Measurements from ENCODE around the gene TLDC2.
"Not testable (repeated sequence)": the region's sequence is repeated elsewhere in the genome, so short reads cannot be mapped to it uniquely, and the experiment has no call there.

TLDC2 gene

GRCh38 chr20:36839150-36839549 is 36.8 kb upstream of the TLDC2 start:
- no peak overlapping the region for H3K9ac ChIP-seq (ENCODE audit: low read depth, low read length)
- no peak overlapping the region for H3K4me3 ChIP-seq (ENCODE audit: low read length)
- no peaks in the 10 kb centered on the region for H3K27me3 ChIP-seq (ENCODE audit: insufficient read depth, low read length)
- H3K9me3 ChIP-seq (ENCODE audit: insufficient read depth, low read depth, low read length) = no peaks in the 10 kb centered on the region
- no peak overlapping the region for H3K27ac ChIP-seq (ENCODE audit: low read length)
- H3K4me1 ChIP-seq (ENCODE audit: insufficient read depth, low read length) = peaks cover 7% of the 10 kb centered on the region
- peaks cover 16% of the 10 kb centered on the region; the same call in 1 of the 2 replicates for H3K36me3 ChIP-seq (ENCODE audit: insufficient read depth, low read depth, low read length)

- not testable (repeated sequence) for H3K4me1 ChIP-seq (ENCODE audit: insufficient read depth, low read length); H3K9me3 ChIP-seq (ENCODE audit: insufficient read depth, low read depth, low read length); H3K4me3 ChIP-seq (ENCODE audit: low read length); H3K27me3 ChIP-seq (ENCODE audit: insufficient read depth, low read length); H3K9ac ChIP-seq (ENCODE audit: low read depth, low read length); H3K27ac ChIP-seq (ENCODE audit: low read length)
- H3K36me3 ChIP-seq (ENCODE audit: insufficient read depth, low read depth, low read length) = peaks cover 13% of the 10 kb centered on the region; the same call in 1 of the 2 replicates
Measured at GRCh38 chr20:36841030-36841429, 34.9 kb upstream of the TLDC2 start.

DNA sequence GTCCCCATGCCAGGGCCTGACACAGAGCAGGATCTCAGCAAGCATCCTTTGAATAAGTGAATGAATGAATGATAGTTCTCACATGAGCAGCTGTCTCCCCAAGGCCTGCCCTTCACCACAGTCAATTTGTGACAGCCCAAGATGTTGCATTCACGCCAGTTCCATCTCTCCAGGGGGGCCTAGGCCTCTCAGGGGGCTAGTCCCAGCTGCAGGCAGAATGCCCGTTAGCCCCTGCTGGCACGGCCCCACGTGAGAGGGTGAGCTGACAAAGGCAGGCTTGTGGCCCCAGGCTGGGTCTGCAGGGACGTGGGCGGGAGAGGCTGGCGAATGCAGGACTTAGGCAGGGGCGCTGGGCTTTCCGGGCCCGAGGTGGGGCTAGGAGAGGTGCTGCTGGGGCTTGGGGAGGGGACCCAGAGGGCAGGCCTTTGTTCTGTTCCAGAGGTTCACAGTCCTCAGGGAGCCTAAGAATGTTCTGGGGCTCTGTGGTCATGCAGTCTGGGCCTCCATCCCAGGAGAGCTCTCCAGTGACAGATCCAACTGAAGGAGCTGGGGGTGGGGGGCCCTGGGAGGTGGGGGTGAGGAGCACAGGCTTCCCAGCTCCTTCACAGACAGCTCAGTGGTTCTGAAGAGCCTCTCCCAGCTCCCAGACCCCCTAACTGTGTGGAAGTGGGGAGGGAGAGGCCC is 30.5 kb upstream of the TLDC2 start:
- no peak overlapping the region for H3K27ac ChIP-seq (ENCODE audit: low read length)

GRCh38 chr20:36847009-36847709 is 28.8 kb upstream of the TLDC2 start:
- no peak overlapping the region for H3K4me3 ChIP-seq (ENCODE audit: low read length)
- no peak overlapping the region for H3K27ac ChIP-seq (ENCODE audit: low read length)
- no peaks in the 10 kb centered on the region for H3K9me3 ChIP-seq (ENCODE audit: insufficient read depth, low read depth, low read length)
- H3K27me3 ChIP-seq (ENCODE audit: insufficient read depth, low read length) = no peaks in the 10 kb centered on the region
- H3K9ac ChIP-seq (ENCODE audit: low read depth, low read length) = no peak overlapping the region
- peaks cover 4% of the 10 kb centered on the region for H3K4me1 ChIP-seq (ENCODE audit: insufficient read depth, low read length)
- H3K36me3 ChIP-seq (ENCODE audit: insufficient read depth, low read depth, low read length) = no peaks in the 10 kb centered on the region

More for the DNA sequence above, 30.5 kb upstream of the TLDC2 start:
- peaks cover 7% of the 10 kb centered on the region for H3K4me1 ChIP-seq (ENCODE audit: insufficient read depth, low read length)
- no peak overlapping the region for H3K4me3 ChIP-seq (ENCODE audit: low read length)
- no peaks in the 10 kb centered on the region for H3K36me3 ChIP-seq (ENCODE audit: insufficient read depth, low read depth, low read length)
- no peaks in the 10 kb centered on the region for H3K27me3 ChIP-seq (ENCODE audit: insufficient read depth, low read length)
- H3K9me3 ChIP-seq (ENCODE audit: insufficient read depth, low read depth, low read length) = no peaks in the 10 kb centered on the region
- H3K9ac ChIP-seq (ENCODE audit: low read depth, low read length) = no peak overlapping the region

- Histone ChIP-seq H3K4me3 (ENCODE audit: low read length) (no peak overlapping the region), H3K9me3 (ENCODE audit: insufficient read depth, low read depth, low read length) (no peaks in the 10 kb centered on the region), H3K4me1 (ENCODE audit: insufficient read depth, low read length) (peaks cover 4% of the 10 kb centered on the region; the same call in 1 of the 2 replicates), H3K27ac (ENCODE audit: low read length) (no peak overlapping the region), H3K27me3 (ENCODE audit: insufficient read depth, low read length) (no peaks in the 10 kb centered on the region), H3K9ac (ENCODE audit: low read depth, low read length) (no peak overlapping the region), H3K36me3 (ENCODE audit: insufficient read depth, low read depth, low read length) (no peaks in the 10 kb centered on the region)
Measured at GRCh38 chr20:36847710-36848040, 28.3 kb upstream of the TLDC2 start.

DNA sequence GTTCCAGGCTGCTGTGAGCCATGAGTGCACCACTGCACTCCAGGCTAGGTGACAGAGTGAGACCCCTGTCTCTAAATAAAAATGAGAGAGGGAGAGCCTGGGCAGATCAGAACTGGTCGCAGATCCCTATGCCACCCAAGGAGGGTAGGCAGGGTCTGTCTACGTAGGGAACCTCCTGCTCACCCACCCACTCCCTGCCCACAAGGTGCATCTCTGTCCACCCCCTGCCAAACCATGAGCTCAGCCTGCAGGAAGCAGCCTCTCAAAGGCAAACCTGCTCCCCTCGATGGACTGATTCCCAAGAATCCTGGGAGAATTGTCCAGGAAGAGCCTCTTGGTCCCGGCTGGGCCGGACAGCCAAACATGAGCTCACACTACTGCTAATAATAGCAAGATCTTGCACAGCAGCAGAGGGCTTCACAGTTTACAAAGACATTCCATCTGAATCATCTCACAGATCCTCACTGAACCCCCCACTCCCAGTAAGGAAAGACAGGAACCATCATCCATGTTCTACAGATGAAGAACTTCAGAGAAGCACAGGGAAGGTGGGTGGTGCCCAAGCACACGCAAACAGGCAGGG is 27.8 kb upstream of the TLDC2 start:
- Histone ChIP-seq H3K9me3 (ENCODE audit: insufficient read depth, low read depth, low read length) (no peaks in the 10 kb centered on the region), H3K36me3 (ENCODE audit: insufficient read depth, low read depth, low read length) (no peaks in the 10 kb centered on the region), H3K4me1 (ENCODE audit: insufficient read depth, low read length) (peaks cover 4% of the 10 kb centered on the region; the same call in 1 of the 2 replicates), H3K4me3 (ENCODE audit: low read length) (no peak overlapping the region), H3K9ac (ENCODE audit: low read depth, low read length) (no peak overlapping the region), H3K27ac (ENCODE audit: low read length) (no peak overlapping the region), H3K27me3 (ENCODE audit: insufficient read depth, low read length) (no peaks in the 10 kb centered on the region)

- Histone ChIP-seq H3K4me3 (ENCODE audit: low read length) (no peak overlapping the region), H3K9ac (ENCODE audit: low read depth, low read length) (no peak overlapping the region), H3K9me3 (ENCODE audit: insufficient read depth, low read depth, low read length) (no peaks in the 10 kb centered on the region), H3K36me3 (ENCODE audit: insufficient read depth, low read depth, low read length) (no peaks in the 10 kb centered on the region), H3K4me1 (ENCODE audit: insufficient read depth, low read length) (no peaks in the 10 kb centered on the region), H3K27me3 (ENCODE audit: insufficient read depth, low read length) (no peaks in the 10 kb centered on the region), H3K27ac (ENCODE audit: low read length) (no peak overlapping the region)
Measured at GRCh38 chr20:36848677-36849076, 27.3 kb upstream of the TLDC2 start.

DNA sequence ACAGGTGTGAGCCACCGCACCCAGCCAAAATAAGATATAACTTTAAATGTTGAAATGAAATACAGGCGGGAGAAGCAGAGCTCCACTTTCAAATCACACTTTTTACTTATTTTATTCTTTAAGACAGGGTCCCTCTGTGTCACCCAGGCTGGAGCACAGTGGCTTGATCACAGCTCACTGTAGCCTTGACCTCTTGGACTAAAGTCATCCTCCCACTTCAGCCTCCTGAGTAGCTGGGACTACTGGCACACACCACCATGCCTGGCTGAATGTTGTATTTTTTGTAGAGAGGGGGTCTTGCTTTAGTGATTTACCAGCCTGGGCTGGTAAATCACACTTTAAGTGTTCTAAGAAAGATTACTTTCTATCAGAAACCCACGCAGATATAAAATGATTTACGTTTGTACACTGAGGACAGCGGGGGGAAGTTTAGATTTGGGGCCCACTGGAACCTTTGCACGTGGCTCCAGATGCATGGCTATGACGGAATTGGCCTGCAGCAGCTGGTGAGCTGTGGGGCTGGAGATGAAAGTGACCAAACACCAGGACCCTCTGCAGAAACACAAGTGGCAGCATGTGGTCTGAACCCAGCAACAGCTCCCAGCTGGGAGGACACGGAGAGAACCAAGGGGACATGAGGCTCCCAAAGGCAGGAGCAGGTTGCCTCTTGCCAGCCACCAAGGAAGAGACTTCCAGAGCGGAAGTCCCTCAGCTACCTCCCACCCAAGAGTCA is 26.4 kb upstream of the TLDC2 start:
- Histone ChIP-seq H3K4me1 (ENCODE audit: insufficient read depth, low read length) (no peaks in the 10 kb centered on the region), H3K9ac (ENCODE audit: low read depth, low read length) (no peak overlapping the region), H3K27me3 (ENCODE audit: insufficient read depth, low read length) (no peaks in the 10 kb centered on the region), H3K36me3 (ENCODE audit: insufficient read depth, low read depth, low read length) (no peaks in the 10 kb centered on the region), H3K4me3 (ENCODE audit: low read length) (no peak overlapping the region), H3K27ac (ENCODE audit: low read length) (no peak overlapping the region), H3K9me3 (ENCODE audit: insufficient read depth, low read depth, low read length) (no peaks in the 10 kb centered on the region)

DNA sequence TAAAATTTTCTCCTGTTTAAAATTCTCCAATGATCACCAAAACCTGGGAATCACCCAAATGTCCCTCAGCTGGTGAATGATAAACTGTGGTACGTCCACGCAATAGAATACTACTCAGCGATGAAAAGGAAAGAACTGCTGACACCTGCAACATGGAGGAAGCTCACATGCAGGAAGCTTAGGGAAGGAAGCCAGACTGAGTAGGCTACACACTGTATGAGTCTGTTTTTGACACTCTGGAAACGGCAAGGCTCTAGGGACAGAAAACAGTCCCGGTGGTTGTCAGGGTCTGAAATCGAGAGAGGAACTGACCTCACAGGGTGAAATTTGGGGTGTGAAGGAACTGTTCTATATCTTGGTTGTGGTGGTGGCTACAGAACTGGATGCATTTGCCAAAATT is 25.2 kb upstream of the TLDC2 start:
- no peak overlapping the region for H3K9ac ChIP-seq (ENCODE audit: low read depth, low read length)
- H3K36me3 ChIP-seq (ENCODE audit: insufficient read depth, low read depth, low read length) = no peaks in the 10 kb centered on the region
- no peak overlapping the region for H3K27ac ChIP-seq (ENCODE audit: low read length)
- H3K27me3 ChIP-seq (ENCODE audit: insufficient read depth, low read length) = no peaks in the 10 kb centered on the region
- H3K4me1 ChIP-seq (ENCODE audit: insufficient read depth, low read length) = no peaks in the 10 kb centered on the region; the same call in 1 of the 2 replicates
- H3K9me3 ChIP-seq (ENCODE audit: insufficient read depth, low read depth, low read length) = no peaks in the 10 kb centered on the region
- H3K4me3 ChIP-seq (ENCODE audit: low read length) = no peak overlapping the region

DNA sequence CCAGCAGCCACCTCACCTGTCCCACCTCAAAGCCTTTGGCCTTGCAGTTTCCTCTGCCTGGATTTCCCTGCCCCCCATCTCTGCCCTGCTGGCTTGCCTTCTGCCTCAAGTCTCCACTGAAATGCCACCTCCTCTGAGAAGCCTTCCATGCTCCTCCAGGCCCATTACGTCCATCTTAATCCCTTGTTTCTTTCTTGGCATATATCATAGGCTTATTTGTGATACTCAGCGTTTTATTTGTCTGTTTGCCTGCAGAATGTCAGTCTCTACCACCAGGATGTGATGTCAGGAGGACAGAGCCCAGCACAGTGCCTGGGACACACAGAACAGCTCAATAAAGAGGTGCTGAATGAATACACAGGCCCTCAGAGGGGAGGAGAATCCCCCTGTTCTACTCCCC is 24.4 kb upstream of the TLDC2 start:
- no peak overlapping the region for H3K27ac ChIP-seq (ENCODE audit: low read length)
- no peak overlapping the region for H3K9ac ChIP-seq (ENCODE audit: low read depth, low read length)
- H3K36me3 ChIP-seq (ENCODE audit: insufficient read depth, low read depth, low read length) = no peaks in the 10 kb centered on the region

GRCh38 chr20:36852187-36852586 is 23.8 kb upstream of the TLDC2 start:
- no peak overlapping the region for H3K27ac ChIP-seq (ENCODE audit: low read length)
- 0 out of 2 replicates have a peak, but pooled peaks cover 2% of the 10 kb centered on the region for H3K36me3 ChIP-seq (ENCODE audit: insufficient read depth, low read depth, low read length)
- H3K4me1 ChIP-seq (ENCODE audit: insufficient read depth, low read length) = no peaks in the 10 kb centered on the region; the same call in 1 of the 2 replicates
- no peaks in the 10 kb centered on the region for H3K27me3 ChIP-seq (ENCODE audit: insufficient read depth, low read length)
- no peak overlapping the region for H3K9ac ChIP-seq (ENCODE audit: low read depth, low read length)
- no peak overlapping the region for H3K4me3 ChIP-seq (ENCODE audit: low read length)
- H3K9me3 ChIP-seq (ENCODE audit: insufficient read depth, low read depth, low read length) = no peaks in the 10 kb centered on the region

More for the DNA sequence above, 24.4 kb upstream of the TLDC2 start:
- Histone ChIP-seq H3K9me3 (ENCODE audit: insufficient read depth, low read depth, low read length) (no peaks in the 10 kb centered on the region), H3K4me3 (ENCODE audit: low read length) (no peak overlapping the region), H3K27me3 (ENCODE audit: insufficient read depth, low read length) (no peaks in the 10 kb centered on the region), H3K4me1 (ENCODE audit: insufficient read depth, low read length) (no peaks in the 10 kb centered on the region; the same call in 1 of the 2 replicates)
